GM12865 (cell line): ENCODE measurements around the gene MRPL51.

Experiments used
- DNase-seq: peaks from one replicate; pipeline ENCODE4 v3.0.0; 2010; ENCODE audit warnings: low read depth
- H3K4me3 ChIP-seq: 2 replicates; pipeline ENCODE4 v1.5.1; 2011; ENCODE audit warnings: mild to moderate bottlenecking, low read depth, low read length, control low read depth
- TF ChIP-seq, protein P1 (sequence below): IDR thresholded peaks from 2 replicates; pipeline ENCODE4 v1.5.1; 2011; ENCODE audit warnings: low read length, control low read depth, low read depth, inconsistent platforms; ENCODE audit not compliant: insufficient read depth; ENCODE audit errors: missing control alignments

Gene MRPL51

DNA sequence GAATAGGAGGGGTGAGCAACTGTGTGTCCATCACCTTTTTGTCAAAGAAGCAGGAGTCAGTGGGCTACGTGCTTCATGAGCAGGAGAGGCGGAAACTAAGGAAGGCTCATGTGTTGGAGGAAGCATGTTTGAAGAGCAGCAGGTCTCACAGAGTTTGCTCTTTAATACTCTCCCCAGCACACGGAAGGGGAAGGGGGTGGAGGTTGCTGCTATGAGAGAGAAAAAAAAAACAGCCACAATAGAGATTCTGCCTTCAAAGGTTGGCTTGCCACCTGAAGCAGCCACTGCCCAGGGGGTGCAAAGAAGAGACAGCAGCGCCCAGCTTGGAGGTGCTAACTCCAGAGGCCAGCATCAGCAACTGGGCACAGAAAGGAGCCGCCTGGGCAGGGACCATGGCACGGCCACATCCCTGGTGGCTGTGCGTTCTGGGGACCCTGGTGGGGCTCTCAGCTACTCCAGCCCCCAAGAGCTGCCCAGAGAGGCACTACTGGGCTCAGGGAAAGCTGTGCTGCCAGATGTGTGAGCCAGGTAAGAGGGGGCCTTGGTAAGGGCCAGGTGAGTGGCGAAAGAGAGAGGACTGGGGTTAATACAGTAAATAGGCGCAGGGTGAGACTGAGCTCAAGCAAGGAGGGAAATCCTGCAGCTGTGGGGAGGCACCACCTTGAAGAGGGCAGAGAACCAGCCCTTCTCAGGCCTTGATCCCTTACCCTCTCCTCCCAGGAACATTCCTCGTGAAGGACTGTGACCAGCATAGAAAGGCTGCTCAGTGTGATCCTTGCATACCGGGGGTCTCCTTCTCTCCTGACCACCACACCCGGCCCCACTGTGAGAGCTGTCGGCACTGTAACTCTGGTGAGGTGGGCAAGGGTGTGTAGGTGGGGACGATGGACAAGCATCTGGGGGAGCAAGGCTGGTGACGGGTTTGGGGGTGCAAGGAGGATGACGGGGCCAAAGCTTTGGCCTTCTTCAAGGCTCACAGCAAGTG is 48.1 kb downstream of the MRPL51 start, which contains the start of gene CD27:
Gene CD27 (plus strand): TSS at position 252 of the 985 bp plus-strand sequence. CDS start 141 bp downstream, at position 393.
- H3K4me3 ChIP-seq = peak within 1 kb of the TSS; percentile 99
- TF ChIP-seq, protein P1, sequence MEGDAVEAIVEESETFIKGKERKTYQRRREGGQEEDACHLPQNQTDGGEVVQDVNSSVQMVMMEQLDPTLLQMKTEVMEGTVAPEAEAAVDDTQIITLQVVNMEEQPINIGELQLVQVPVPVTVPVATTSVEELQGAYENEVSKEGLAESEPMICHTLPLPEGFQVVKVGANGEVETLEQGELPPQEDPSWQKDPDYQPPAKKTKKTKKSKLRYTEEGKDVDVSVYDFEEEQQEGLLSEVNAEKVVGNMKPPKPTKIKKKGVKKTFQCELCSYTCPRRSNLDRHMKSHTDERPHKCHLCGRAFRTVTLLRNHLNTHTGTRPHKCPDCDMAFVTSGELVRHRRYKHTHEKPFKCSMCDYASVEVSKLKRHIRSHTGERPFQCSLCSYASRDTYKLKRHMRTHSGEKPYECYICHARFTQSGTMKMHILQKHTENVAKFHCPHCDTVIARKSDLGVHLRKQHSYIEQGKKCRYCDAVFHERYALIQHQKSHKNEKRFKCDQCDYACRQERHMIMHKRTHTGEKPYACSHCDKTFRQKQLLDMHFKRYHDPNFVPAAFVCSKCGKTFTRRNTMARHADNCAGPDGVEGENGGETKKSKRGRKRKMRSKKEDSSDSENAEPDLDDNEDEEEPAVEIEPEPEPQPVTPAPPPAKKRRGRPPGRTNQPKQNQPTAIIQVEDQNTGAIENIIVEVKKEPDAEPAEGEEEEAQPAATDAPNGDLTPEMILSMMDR = no peak
- DNase-seq = peak; percentile 79

DNA sequence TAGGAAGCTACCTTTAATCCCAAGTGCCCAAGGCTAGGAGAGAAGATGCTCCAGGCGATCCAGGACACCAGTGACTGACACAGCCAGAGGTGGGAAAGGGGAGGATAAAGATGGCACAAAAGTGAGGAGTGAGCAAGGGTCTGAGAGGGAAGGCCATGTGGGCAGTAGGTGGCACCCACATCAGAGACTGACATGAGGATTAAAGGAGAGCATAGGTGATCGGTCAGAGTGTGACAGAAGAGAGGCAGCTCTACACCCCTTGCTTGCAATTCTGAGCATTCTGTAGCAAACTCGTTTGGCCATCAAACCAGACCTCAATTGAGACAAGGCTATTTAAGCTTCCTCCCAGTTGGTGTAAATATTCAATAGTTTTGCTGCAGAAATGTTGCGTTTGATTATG is 49.0 kb downstream of the MRPL51 start:
- DNase-seq = peak; percentile 67
- H3K4me3 ChIP-seq = peak overlapping the region; percentile 99

DNA sequence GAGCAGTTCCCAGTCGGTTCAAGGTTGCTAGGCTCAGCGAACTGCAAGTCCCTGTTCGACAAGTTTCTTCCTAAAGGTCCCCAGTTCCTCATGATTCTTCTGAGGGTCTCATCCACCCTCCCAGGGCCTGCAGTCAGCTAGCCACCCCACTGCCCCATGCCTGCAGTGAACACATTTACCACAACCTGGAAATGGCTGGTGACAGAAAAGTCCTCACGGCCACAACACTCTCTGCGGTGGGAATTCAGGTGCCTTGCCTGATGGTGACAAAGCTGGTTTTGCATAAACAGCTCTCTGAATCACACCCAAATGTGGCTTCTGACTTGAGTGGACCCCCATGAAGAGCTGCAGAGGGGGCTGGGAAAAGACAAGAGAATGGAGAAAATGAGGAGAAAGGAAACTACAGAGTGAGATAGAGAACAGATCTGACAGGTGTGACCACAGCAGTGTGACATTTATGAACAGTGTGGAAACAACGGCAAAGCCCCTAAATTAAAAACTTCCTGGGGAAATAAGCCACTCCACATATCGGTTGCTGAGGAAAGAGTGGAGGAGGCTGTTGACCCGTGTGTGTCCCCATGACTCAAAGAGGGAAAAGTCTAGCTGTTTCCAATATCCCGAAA is 49.6 kb downstream of the MRPL51 start:
- H3K4me3 ChIP-seq = peak overlapping the region; percentile 99
- peak; percentile 92 for DNase-seq
- TF ChIP-seq, protein P1 = no peak

More for the DNA sequence above, 49.0 kb downstream of the MRPL51 start:
- TF ChIP-seq, protein P1 = no peak

DNA sequence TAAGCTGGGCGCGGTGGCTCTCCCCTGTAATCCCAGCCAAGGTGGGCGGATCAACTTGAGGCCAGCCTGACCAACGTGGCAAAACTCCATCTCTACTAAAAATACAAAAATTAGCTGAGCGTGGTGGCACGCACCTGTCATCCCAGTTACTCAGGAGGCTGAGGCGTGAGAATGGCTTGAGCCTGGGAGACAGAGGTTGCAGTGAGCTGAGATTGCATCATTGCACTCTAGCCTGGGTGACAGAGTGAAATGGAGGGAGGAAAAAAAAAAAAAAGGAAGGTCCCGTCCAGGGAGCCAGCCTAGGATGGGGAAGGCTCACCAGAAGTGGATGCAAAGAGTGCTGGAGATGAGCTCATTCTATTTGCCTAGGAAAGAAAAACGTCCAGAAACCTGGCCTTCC is 50.2 kb downstream of the MRPL51 start:
- peak; percentile 69 for DNase-seq
- TF ChIP-seq, protein P1 = no peak
- H3K4me3 ChIP-seq = peak overlapping the region; percentile 99
